Bronchial epithelial cell (primary cell): ENCODE results near the gene GLRA2. TPM values are rescaled to one million over a fixed set of nuclear protein-coding genes. Genes with fewer than 3 reads are reported as not detected.

Source experiments
- DNase-seq: peaks from one replicate; pipeline ENCODE4 v3.0.0-alpha.2; 2010; ENCODE audit warnings: low read depth
- FAIRE-seq: peaks from 2 replicates; lab custom pipeline; 2011; peaks lifted over from hg19 to GRCh38; lab: Jason Lieb, UNC
- H3K27me3 ChIP-seq: 2 replicates; pipeline ENCODE4 v1.5.1; 2011; ENCODE audit warnings: low read length; ENCODE audit not compliant: control insufficient read depth, insufficient read depth
- H3K36me3 ChIP-seq: 2 replicates; pipeline ENCODE4 v1.5.1; 2011; ENCODE audit warnings: low read length; ENCODE audit not compliant: control insufficient read depth, insufficient read depth
- H3K4me3 ChIP-seq: 2 replicates; pipeline ENCODE4 v1.5.1; 2011; ENCODE audit warnings: mild to moderate bottlenecking, low read depth, low read length, control low read depth
- CTCF ChIP-seq: IDR thresholded peaks from 2 replicates; pipeline ENCODE4 v1.5.1; 2011; ENCODE audit warnings: mild to moderate bottlenecking, moderate library complexity, low read length, control low read depth, inconsistent platforms; ENCODE audit not compliant: insufficient read depth, severe bottlenecking
- total RNA-seq: library from RNA; depleted of rRNA; stranded (reverse); fragments of >200 nt; gene quantifications from 2 replicates; pipeline ENCODE4 v1.2.1, GENCODE V29; 2014

GLRA2 gene
- total RNA-seq, 1 donor from 2014 or later, result not detected

GRCh38 chrX:14509325-14510057, 19.8 kb upstream of the GLRA2 start:
- DNase-seq (no peak), FAIRE-seq (no peak)
- Histone ChIP-seq H3K27me3 (no peaks in the 10 kb centered on the region), H3K36me3 (no peaks in the 10 kb centered on the region), H3K4me3 (no peak overlapping the region)
- TF ChIP-seq CTCF, result no peak

DNA sequence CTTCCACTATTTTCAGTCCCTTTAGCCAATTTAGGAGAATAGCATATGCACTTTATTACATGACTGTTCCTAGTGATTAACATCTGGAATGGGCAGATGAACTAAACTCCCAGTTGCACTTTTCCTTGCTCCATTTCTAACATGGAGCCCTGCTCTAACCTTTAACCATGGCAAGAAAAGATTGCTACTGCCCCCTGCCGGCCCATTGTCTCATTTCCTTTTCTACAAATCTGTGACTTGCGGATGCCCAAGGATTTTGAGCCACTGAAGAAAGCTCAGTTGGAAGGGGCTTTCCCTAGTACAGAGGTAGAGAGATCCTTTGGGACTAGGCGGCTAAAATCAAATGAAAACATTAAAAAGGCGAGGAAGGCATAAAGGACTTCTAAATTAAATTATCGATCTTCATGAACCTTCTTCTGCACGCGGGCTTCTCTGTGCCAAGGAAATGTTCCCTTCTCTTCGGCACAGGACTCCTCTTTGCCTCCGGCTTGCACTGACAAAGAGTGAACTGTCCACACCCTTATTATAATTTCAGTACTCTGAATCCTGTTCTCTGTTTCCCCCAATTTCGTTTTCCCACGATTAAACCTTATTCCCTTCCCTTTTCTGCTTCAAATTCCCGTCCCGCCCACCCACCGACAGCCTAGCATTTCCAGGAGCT, 577 bp upstream of the GLRA2 start:
- no peak for FAIRE-seq
- DNase-seq, result peak; percentile 38
- no peaks in the 10 kb centered on the region for H3K36me3 ChIP-seq
- H3K27me3 ChIP-seq, result no peaks in the 10 kb centered on the region
- H3K4me3 ChIP-seq, result no peak overlapping the region
- peak; percentile 44 for TF ChIP-seq CTCF

DNA sequence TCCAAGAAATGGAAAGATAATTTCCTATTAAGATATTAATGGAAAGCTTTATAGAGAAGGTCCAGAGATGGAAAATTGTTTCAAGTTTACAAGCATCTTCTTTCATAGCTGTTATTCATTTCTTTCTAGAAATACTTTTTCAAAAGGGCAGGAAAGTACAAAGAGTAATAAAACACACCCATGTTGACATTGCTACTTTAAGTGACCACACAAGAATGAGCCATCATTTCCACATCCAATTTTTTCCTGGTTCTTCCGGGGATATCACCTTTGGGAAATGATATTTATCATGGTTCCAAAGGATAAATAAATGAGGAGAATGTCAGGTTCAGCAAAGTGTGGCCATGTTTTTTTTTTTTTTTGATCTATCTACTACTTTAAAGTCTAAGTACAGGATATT, 4.5 kb downstream of the GLRA2 start:
- FAIRE-seq (no peak), DNase-seq (no peak)
- no peak overlapping the region for H3K4me3 ChIP-seq
- no peaks in the 10 kb centered on the region for H3K36me3 ChIP-seq
- no peak for TF ChIP-seq CTCF
- H3K27me3 ChIP-seq, result no peaks in the 10 kb centered on the region

DNA sequence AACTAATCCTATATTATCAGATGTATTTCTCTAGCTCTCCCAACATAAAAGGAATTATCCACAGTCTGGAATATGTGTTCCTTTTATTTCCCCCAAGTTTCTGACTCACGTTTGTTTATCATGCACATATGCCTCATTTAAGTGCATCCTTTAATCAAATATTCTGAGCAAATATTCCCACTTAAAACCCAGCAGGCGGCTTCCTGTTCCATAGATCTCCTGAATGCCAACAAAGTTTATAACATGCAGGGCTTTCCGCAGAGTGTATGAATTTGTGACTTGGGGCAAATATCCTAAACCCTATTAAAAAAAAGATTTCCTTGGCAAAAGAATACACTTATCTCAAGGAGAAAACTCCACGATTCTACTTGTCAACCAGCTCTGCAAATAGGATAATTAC, 16.9 kb downstream of the GLRA2 start:
- H3K4me3 ChIP-seq, result no peak overlapping the region
- H3K27me3 ChIP-seq, result no peaks in the 10 kb centered on the region
- DNase-seq, result no peak
- H3K36me3 ChIP-seq, result no peaks in the 10 kb centered on the region
- FAIRE-seq, result no peak
- no peak for TF ChIP-seq CTCF

- Histone ChIP-seq H3K36me3 (no peaks in the 10 kb centered on the region), H3K4me3 (no peak overlapping the region), H3K27me3 (no peaks in the 10 kb centered on the region)
- FAIRE-seq (no peak), DNase-seq (no peak)
- no peak for TF ChIP-seq CTCF
Measured at GRCh38 chrX:14554131-14554715, 24.9 kb downstream of the GLRA2 start.
